Activated CD4-positive, alpha-beta T cell treated with anti-CD3 and anti-CD28 coated beads for 48 hours (primary cell): ENCODE results near the gene EPS8L3.
"Not testable (repeated sequence)": the region's sequence is repeated elsewhere in the genome, so short reads cannot be mapped to it uniquely, and the experiment has no call there.

Source experiments
- DNase-seq: peaks from one replicate; pipeline ENCODE4 v3.0.0-alpha.2; 2020

EPS8L3 gene, protein sequence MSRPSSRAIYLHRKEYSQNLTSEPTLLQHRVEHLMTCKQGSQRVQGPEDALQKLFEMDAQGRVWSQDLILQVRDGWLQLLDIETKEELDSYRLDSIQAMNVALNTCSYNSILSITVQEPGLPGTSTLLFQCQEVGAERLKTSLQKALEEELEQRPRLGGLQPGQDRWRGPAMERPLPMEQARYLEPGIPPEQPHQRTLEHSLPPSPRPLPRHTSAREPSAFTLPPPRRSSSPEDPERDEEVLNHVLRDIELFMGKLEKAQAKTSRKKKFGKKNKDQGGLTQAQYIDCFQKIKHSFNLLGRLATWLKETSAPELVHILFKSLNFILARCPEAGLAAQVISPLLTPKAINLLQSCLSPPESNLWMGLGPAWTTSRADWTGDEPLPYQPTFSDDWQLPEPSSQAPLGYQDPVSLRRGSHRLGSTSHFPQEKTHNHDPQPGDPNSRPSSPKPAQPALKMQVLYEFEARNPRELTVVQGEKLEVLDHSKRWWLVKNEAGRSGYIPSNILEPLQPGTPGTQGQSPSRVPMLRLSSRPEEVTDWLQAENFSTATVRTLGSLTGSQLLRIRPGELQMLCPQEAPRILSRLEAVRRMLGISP

GRCh38 chr1:109763646-109764415 lies at the start of gene EPS8L3:
Gene EPS8L3 (minus strand): TSS chr1:109763923. CDS start chr1:109761749, 2,174 bp downstream.
- DNase-seq = no peak

- no peak for DNase-seq
Measured at GRCh38 chr1:109812691-109813393, 49.1 kb upstream of the EPS8L3 start.

GRCh38 chr1:109808703-109809102 lies 45.0 kb upstream of the EPS8L3 start:
- DNase-seq = no peak

DNA sequence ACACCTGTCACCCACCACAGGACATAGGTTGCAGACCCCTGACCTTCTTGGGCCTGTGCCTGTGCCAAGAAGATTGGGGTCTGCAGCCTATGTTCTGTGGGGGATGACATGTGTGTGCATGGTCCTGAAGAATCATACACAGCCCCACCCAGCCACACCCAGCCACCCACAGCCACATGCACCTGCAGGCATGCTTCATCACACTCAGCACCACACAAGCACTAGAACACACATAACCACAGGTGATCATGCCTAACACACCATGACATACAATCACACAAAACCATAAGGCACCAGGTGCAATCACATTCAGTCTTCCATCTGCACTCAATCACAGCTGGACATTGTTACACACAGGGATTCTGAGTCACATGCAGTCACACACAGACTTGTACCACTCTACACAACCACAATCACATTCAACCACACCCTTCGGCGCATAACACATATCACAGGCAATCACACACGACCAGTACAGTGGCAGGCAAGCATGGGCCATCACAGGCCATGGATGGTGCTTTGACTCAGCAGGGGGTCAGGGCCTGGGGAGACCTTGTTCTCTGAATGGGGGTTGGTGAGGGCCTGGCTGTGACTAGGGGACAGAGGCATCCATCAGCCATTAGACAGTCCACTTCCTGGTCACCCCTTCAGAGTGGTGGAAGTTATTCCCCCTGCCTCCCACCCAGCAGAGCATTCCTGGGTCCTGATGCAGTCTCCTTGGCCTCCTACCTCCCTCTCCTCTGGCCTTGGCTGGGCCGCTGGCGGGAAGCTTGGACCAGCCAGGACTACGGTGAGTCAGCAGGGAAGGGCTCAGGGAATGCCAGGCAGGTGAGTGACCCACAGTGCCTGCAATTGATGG lies 44.3 kb upstream of the EPS8L3 start:
- DNase-seq = no peak

DNA sequence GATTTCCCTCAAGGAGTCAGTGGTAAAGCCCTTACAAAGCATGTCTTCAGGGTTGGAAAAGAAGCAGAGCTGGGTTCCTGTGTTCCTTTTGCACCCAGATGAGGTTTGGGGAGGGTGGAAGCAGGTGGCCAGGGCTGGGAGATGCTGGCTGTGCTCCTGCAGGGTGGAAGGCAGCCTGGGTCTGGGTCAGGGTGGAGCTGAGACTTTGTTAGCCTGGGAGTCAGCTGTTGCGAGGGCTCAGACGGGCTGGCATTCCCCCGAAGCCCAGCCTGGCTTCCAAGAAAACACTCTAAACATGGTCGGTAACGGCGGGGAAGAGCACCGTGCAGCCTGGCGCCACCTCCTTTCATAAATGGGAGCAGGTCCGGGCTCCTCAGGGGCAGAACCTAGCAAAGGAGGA lies 43.7 kb upstream of the EPS8L3 start:
- DNase-seq = no peak

- no peak for DNase-seq
Measured at GRCh38 chr1:109806733-109807400, 43.1 kb upstream of the EPS8L3 start.

- DNase-seq = no peak
Measured at GRCh38 chr1:109805486-109806165, 41.9 kb upstream of the EPS8L3 start.

GRCh38 chr1:109804660-109805059 lies 40.9 kb upstream of the EPS8L3 start:
- no peak for DNase-seq

- DNase-seq = no peak
Measured at GRCh38 chr1:109803901-109804331, 40.2 kb upstream of the EPS8L3 start.

- DNase-seq = no peak
Measured at GRCh38 chr1:109802901-109803561, 39.3 kb upstream of the EPS8L3 start.

DNA sequence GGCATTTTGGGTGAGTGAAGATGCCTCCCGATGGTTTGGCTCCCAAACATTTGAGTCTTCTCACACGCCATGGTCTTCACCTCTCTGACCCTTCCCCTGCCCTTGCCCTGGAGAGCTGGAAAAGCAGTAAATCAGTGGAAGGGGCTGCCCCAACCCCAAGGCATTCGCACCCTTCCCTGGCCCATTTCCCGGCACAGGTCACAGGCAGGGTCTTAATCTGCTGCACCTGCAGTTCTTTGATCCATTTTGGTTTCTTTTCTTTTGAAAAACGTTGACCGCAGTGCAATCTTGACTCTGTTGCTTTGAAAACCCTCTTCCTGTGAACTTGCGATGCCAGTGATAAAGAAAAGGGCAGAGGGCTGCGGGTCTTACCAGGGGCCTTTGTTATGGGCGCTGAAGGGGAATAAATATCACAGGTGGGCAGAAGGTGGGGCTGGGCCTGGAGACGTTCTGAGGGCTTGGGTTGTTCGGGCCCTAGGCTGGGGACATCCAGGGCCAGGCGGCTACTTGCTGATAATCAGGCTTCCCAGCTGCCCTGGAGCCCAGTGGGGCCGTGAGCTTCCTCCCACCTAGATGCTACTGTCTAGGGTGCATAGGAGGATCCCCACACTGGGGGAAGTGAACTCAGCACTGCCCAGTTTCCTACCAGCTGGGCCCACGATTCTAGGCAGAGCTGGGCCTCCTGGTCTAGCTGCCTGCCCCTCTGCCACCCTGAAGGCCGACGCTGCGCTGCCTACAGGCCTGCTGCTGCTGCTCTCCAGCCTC lies 38.6 kb upstream of the EPS8L3 start:
- peak; percentile 73 for DNase-seq

DNA sequence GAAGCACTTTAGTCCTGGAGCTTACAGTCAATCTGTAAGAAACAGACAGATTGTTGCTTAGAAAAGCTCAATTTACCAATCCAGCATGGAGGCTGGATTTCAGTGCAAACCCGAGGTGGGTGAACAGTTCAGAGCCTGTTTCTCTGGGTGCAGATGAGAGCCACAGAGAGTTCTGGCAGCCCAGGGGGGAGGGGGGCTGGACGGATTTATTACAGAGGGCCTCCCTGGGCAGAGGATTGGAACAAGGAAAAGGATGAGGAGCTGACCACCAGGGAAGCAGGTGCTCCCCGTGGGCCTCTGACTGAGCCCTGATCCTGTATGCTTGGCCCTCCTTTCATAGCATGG lies 38.0 kb upstream of the EPS8L3 start:
- no peak for DNase-seq

GRCh38 chr1:109800291-109800690 lies 36.6 kb upstream of the EPS8L3 start:
- no peak for DNase-seq

GRCh38 chr1:109799445-109799844 lies 35.7 kb upstream of the EPS8L3 start:
- DNase-seq = no peak

DNA sequence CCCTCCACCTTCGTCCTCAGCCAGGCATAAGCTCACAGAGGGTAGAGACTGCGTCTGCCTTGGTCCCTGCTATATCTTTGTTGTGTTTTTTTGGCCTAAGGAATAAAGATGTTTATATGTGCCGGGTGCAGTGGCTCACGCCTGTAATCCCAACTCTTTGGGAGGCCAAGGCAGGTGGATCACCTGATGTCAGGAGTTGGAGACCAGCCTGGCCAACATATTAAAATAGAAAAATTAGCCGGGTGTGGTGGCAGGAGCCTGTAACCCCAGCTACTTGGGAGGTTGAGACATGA lies 33.5 kb upstream of the EPS8L3 start:
- DNase-seq = not testable (repeated sequence)

GRCh38 chr1:109796484-109797302 lies 33.0 kb upstream of the EPS8L3 start:
- DNase-seq = no peak

DNA sequence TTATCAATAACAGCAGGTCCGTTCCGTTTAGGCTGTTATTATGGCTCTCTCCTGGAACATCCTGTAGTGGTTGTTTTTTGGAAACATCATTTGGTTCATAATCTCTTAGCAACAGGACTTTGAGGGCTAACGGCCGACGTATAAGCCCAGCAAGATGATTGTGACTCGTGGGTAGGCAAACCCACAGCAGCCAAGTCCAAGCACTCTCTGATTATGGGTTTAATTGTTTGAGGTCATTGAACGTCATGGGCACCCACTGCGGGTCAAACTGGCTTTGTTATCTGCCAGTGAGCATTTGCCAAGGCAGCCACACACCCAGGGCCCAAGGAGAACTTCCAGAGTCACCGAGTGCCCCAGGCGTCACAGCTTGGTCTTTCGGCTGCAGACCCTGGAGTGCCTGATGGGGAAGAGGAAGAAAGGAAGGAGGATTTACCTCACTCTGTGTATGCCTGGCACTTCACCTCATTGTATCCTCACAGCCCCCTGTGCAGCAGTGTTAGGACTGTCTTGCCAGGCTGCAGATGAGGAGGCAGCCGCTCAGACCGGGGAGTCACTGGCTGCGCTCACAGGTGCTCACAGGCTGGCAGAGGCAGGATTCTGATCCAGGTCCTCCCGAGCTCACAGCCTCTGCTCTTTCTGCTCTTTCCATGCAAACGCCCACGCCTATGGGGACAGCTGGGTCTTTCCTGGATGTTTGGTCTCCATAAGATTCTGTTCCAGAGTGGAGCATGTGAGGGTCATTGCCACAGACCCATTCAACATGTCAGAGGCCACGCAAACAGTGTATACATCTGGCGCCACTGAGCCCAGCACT lies 30.8 kb upstream of the EPS8L3 start:
- DNase-seq = no peak
